GM18870 (cell line): ENCODE data around the gene CUX1.
"Not testable (repeated sequence)": the region's sequence is repeated elsewhere in the genome, so short reads cannot be mapped to it uniquely, and the experiment has no call there.

Experiments
- ATAC-seq: cut with Tn5 transposase; IDR thresholded peaks from one replicate; pipeline ENCODE4 v1.9.1; 2021; ENCODE audit warnings: moderate library complexity; ENCODE audit not compliant: unreplicated experiment

The CUX1 gene

GRCh38 chr7:102318482-102318971, 501.1 kb downstream of the CUX1 start:
- ATAC-seq = no peak

- no peak for ATAC-seq
These were observed 502.2 kb downstream of the CUX1 start for GRCh38 chr7:102319671-102320070.

GRCh38 chr7:102320181-102320580, 502.8 kb downstream of the CUX1 start:
- ATAC-seq = no peak

- ATAC-seq = no peak
These were observed 503.4 kb downstream of the CUX1 start for GRCh38 chr7:102320601-102321350.

GRCh38 chr7:102321351-102322201, 504.1 kb downstream of the CUX1 start:
- no peak for ATAC-seq

- ATAC-seq = no peak
These were observed 504.8 kb downstream of the CUX1 start for GRCh38 chr7:102322202-102322715.

GRCh38 chr7:102323914-102324195, 506.4 kb downstream of the CUX1 start:
- ATAC-seq = no peak

- not testable (repeated sequence) for ATAC-seq
These were observed 507.7 kb downstream of the CUX1 start for GRCh38 chr7:102325106-102325505.

GRCh38 chr7:102326157-102326889, 508.9 kb downstream of the CUX1 start:
- no peak for ATAC-seq

GRCh38 chr7:102327183-102327582, 509.8 kb downstream of the CUX1 start:
- ATAC-seq = not testable (repeated sequence)

- ATAC-seq = not testable (repeated sequence)
These were observed 511.4 kb downstream of the CUX1 start for GRCh38 chr7:102328863-102329262.

GRCh38 chr7:102329366-102329765, 511.9 kb downstream of the CUX1 start:
- ATAC-seq = not testable (repeated sequence)

- not testable (repeated sequence) for ATAC-seq
These were observed 513.4 kb downstream of the CUX1 start for GRCh38 chr7:102330666-102331460.
